Psoas muscle (tissue), 8 donors: ENCODE data around the gene SPOCD1. TPM values are rescaled to one million over a fixed set of nuclear protein-coding genes. Genes with fewer than 3 reads are reported as not detected.

Experiments
- ATAC-seq, 4 donors: fragments of 200-7000 bp; cut with Tn5 transposase; one replicate each; pipeline ENCODE4 v1.9.1; 2020; ENCODE audit warnings: moderate library complexity in 3 of 4, mild to moderate bottlenecking in 2 of 4
- DNase-seq, 2 donors: peaks; one replicate each; pipeline ENCODE4 v3.0.0-alpha.2; 2020
- H3K27ac ChIP-seq: fragments of 200-600 bp; one replicate; pipeline ENCODE4 v1.8.0; 2022
- H3K27me3 ChIP-seq, 3 donors: fragments of 200-600 bp in 1 of 3; one replicate each; pipeline versions ENCODE4 v1.6.1 to v1.8.0; 2013 to 2022; ENCODE audit warnings: low read length in 2 of 3, mild to moderate bottlenecking in 2 of 3, moderate library complexity in 1 of 3; ENCODE audit not compliant: insufficient read depth in 3 of 3
- H3K36me3 ChIP-seq, 2 donors: fragments of 200-600 bp in 1 of 2; one replicate each; pipeline versions ENCODE4 v1.6.1 to v1.8.0; 2013 to 2022; ENCODE audit warnings: low read depth in 1 of 2, mild to moderate bottlenecking in 1 of 2, moderate library complexity in 1 of 2; ENCODE audit not compliant: insufficient read depth in 1 of 2
- H3K4me1 ChIP-seq: fragments of 200-600 bp; one replicate; pipeline ENCODE4 v1.8.0; 2022
- H3K4me3 ChIP-seq: fragments of 200-600 bp; one replicate; pipeline ENCODE4 v1.8.0; 2022; ENCODE audit warnings: mild to moderate bottlenecking
- H3K9me3 ChIP-seq: fragments of 200-600 bp; one replicate; pipeline ENCODE4 v1.8.0; 2022
- WGBS, 3 donors: extraction: QIAGEN DNeasy Blood & Tissue Kit; methylation state at CpG; one replicate each; pipeline versions ENCODE4 v1.1.6 to v1.1.7; 2013; 5-methylcytosine and 5-hydroxymethylcytosine counted together
- intact Hi-C, 2 donors: fragments of 100-400 bp; cut with DNase I; formaldehyde crosslinking; loops; one replicate each; pipeline versions ENCODE4 v1.11.0 to v1.14.2; 2022
- polyA plus RNA-seq, 3 donors: library from polyadenylated mRNA; stranded (reverse); fragments of 200-250 nt; gene quantifications; one replicate each; pipeline ENCODE4 v1.2.3, GENCODE V29; 2013
- total RNA-seq, 4 donors: library from RNA; stranded (reverse); fragmentation: NEBNext Ultra II Directional in 2 of 4; extraction: Animal tissue kit (Norgen Biotek cat#: 25700) in 2 of 4; gene quantifications; one replicate each; pipeline versions ENCODE4 v1.2.1 to v1.2.4, GENCODE V29; 2021 to 2023
- TF ChIP-seq, protein P1 (sequence below): fragments of 200-600 bp; IDR thresholded peaks from one replicate; pipeline ENCODE4 v1.8.0; 2022; ENCODE audit warnings: antibody characterized with exemption
- donor health status: healthy with polysubstance abuse.
- donor health status: DM: no; HTN: no; CAD: no; lungs with moderate emphysema.
- donor health status: Bipolar disorder and iron deficiency.
- donor health status: healthy.
- donor health status: DM: yes; HTN: yes; CAD: no.
- donor health status: DM: no; HTN: no; CAD: no.
- donor health status: DM: no; HTN: no; CAD: no.
- donor health status: DM: yes; HTN: yes; CAD: no.

The SPOCD1 gene
- total and polyA plus RNA-seq, 7 donors: 0.05 to 2.5 (median 0.15) TPM; not detected in 2

DNA sequence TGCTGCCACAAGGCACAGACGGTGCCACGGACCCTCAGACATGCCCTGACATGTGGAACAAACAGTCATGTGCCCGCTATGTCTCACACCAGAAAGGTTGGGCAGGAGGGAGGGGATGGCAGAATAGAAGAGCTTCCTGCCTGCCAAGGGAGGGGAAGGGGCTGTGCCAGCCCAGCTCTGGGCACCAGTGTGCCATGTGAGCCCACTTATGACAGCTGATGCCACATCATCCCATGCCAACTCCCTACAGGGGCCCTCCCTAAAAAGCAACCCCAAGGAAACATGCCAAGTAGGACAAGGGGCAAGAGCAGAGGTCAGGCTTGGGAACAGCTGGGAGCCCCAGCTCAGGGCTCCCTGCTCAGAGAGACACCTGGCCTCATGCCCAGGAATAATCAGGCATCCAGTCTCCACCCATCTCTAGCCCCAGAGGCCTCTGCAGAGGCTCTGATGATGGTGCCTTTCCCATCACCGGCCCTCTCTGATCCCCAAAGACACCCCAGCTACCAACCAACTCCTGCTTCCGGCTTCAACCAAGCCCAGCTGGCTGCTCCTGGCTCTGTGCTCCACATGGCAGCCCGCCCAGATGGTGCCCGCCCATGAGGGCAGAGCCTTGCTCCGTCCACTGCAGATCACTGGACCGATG is 62.0 kb downstream of the SPOCD1 start:
- DNase-seq (peak; percentile 52 to 80), ATAC-seq (peak; percentile 62 to 83 (median 80))
- peaks cover 33% of the 10 kb centered on the region for H3K4me1 ChIP-seq
- no peaks in the 10 kb centered on the region for H3K27me3 ChIP-seq
- H3K9me3 ChIP-seq: no peaks in the 10 kb centered on the region
- H3K27ac ChIP-seq: peak overlapping the region; percentile 66
- intact Hi-C loops: no loop called here
- H3K36me3 ChIP-seq: no peaks in the 10 kb centered on the region
- TF ChIP-seq, protein P1, sequence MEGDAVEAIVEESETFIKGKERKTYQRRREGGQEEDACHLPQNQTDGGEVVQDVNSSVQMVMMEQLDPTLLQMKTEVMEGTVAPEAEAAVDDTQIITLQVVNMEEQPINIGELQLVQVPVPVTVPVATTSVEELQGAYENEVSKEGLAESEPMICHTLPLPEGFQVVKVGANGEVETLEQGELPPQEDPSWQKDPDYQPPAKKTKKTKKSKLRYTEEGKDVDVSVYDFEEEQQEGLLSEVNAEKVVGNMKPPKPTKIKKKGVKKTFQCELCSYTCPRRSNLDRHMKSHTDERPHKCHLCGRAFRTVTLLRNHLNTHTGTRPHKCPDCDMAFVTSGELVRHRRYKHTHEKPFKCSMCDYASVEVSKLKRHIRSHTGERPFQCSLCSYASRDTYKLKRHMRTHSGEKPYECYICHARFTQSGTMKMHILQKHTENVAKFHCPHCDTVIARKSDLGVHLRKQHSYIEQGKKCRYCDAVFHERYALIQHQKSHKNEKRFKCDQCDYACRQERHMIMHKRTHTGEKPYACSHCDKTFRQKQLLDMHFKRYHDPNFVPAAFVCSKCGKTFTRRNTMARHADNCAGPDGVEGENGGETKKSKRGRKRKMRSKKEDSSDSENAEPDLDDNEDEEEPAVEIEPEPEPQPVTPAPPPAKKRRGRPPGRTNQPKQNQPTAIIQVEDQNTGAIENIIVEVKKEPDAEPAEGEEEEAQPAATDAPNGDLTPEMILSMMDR: no peak
- H3K4me3 ChIP-seq: no peak overlapping the region
- 12 to 32% (median 23%) methylated on average over 9 of the region's 9 CpGs for WGBS, 3 donors

DNA sequence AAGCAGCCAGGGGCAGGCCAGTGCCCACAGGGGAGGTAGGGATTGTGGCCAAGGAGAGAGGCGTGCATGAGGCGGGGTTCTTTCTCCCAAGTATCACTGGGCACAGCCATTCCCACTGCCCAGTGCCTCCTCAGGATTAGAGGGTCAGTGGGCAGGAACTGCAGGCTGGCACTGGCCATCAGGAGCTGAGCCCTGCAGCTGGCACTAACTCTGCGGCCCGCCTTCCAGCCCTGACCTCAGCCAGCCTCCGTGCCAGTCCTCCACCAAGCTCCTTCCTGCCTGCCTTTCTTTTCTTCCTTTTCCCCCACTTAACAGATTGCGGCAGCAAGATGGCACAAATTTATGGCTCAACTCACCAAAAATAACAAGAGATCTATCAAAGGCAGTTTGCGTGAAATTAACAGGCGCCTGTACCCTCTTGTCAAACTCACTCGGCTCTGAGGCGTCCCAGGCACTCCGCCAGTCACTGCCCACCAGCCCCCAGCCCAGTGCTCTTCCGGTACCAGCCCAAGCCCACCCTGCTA is 62.8 kb downstream of the SPOCD1 start:
- Histone ChIP-seq H3K4me1 (peaks cover 33% of the 10 kb centered on the region), H3K4me3 (peak overlapping the region; percentile 2), H3K27me3 (no peaks in the 10 kb centered on the region), H3K9me3 (no peaks in the 10 kb centered on the region), H3K27ac (peak overlapping the region; percentile 66), H3K36me3 (no peaks in the 10 kb centered on the region)
- peak; percentile 35 to 64 (median 46) for ATAC-seq
- intact Hi-C loops: no loop called here
- TF ChIP-seq, protein P1: no peak
- DNase-seq: no peak
- WGBS, 3 donors: 33 to 37% (median 34%) methylated on average over 12 of the region's 12 CpGs

DNA sequence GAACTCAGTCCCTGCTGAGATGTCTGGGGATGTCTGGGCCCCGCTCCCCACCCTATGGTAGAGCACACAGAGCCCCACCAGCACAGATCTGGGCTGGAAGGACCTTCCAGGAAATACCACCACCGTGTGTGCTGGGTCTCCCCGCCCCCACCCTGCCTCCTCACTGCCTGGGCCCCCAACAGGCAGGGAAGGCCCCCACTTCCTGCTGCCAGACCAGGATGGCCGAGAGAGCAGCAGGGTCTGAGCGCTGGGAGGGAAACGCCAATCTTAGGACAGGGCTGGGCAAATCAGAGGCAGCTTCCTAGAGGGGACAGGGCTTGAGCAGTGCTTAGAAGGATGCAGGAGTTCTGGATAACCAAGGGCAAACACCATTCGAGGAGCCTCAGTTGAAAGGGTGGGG is 63.6 kb downstream of the SPOCD1 start:
- no peaks in the 10 kb centered on the region for H3K36me3 ChIP-seq
- H3K9me3 ChIP-seq: no peaks in the 10 kb centered on the region
- ATAC-seq: no peak
- DNase-seq: no peak
- 63 to 70% (median 63%) methylated on average over 7 of the region's 7 CpGs for WGBS, 3 donors
- no peak overlapping the region for H3K4me3 ChIP-seq
- H3K27ac ChIP-seq: no peak overlapping the region
- TF ChIP-seq, protein P1: no peak
- peaks cover 33% of the 10 kb centered on the region for H3K4me1 ChIP-seq
- intact Hi-C loops: no loop called here
- no peaks in the 10 kb centered on the region for H3K27me3 ChIP-seq

DNA sequence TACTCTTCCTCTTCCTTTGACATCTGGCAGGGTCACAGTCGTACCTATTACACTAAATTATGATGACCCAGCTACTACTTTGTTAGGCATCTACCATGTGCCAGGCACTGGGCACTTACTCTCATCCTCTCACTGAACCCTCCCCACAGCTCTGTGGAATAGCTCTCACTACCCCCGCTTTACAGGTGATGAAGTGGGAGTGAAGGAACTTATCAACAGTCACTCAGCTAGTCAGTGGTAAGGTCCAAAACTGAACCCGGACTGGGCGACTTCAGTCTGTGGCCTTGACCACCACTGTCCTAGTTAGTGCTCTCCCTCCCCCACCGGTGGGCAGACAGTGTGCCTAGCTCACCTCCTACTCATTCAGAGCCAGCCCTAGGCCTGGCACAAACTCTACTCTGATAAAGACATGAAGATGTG is 64.0 kb downstream of the SPOCD1 start:
- ATAC-seq: no peak
- intact Hi-C loops: no loop called here

More for the DNA sequence above, 64.0 kb downstream of the SPOCD1 start:
- WGBS, 3 donors: 72 to 85% (median 79%) methylated on average over 5 of the region's 5 CpGs
- no peaks in the 10 kb centered on the region for H3K27me3 ChIP-seq
- H3K36me3 ChIP-seq: no peaks in the 10 kb centered on the region
- H3K4me3 ChIP-seq: no peak overlapping the region
- TF ChIP-seq, protein P1: no peak
- peaks cover 33% of the 10 kb centered on the region for H3K4me1 ChIP-seq
- H3K27ac ChIP-seq: no peak overlapping the region
- no peaks in the 10 kb centered on the region for H3K9me3 ChIP-seq
- DNase-seq: no peak
